HG03097 (cell line): Measurements from ENCODE around the gene CHKB.
"Not testable (repeated sequence)": the region's sequence is repeated elsewhere in the genome, so short reads cannot be mapped to it uniquely, and the experiment has no call there.

ENCODE experiments used
- ATAC-seq: cut with Tn5 transposase; IDR thresholded peaks from one replicate; pipeline ENCODE4 v1.9.1; 2021; ENCODE audit not compliant: unreplicated experiment, low FRiP score

The CHKB gene

GRCh38 chr22:50556703-50557102 is 25.9 kb downstream of the CHKB start:
- no peak for ATAC-seq

GRCh38 chr22:50553310-50553709 is 29.3 kb downstream of the CHKB start:
- ATAC-seq = no peak

GRCh38 chr22:50551160-50551752 is 31.4 kb downstream of the CHKB start:
- no peak for ATAC-seq

GRCh38 chr22:50550395-50550794 is 32.3 kb downstream of the CHKB start:
- ATAC-seq = no peak

DNA sequence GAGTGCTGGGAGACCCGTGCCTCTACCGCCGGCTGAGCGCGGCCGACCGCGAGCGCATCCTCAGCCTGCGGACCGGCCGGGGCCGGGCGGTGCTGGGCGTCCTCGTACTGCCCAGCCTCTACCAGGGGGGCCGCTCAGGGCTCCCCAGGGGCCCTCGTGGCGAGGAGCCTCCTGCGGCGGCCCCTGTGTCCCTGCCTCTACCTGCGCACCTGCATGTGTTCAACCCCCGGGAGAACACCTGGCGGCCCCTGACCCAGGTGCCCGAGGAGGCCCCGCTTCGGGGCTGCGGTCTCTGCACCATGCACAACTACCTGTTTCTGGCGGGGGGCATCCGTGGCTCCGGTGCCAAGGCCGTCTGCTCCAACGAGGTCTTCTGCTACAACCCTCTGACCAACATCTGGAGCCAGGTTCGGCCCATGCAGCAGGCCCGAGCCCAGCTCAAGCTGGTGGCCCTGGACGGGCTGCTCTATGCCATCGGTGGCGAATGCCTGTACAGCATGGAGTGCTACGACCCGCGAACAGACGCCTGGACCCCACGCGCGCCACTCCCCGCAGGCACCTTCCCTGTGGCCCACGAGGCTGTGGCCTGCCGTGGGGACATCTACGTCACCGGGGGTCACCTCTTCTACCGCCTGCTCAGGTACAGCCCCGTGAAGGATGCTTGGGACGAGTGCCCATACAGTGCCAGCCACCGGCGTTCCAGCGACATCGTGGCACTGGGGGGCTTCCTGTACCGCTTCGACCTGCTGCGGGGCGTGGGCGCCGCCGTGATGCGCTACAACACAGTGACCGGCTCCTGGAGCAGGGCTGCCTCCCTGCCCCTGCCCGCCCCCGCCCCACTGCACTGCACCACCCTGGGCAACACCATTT is 33.5 kb downstream of the CHKB start:
- ATAC-seq = no peak

DNA sequence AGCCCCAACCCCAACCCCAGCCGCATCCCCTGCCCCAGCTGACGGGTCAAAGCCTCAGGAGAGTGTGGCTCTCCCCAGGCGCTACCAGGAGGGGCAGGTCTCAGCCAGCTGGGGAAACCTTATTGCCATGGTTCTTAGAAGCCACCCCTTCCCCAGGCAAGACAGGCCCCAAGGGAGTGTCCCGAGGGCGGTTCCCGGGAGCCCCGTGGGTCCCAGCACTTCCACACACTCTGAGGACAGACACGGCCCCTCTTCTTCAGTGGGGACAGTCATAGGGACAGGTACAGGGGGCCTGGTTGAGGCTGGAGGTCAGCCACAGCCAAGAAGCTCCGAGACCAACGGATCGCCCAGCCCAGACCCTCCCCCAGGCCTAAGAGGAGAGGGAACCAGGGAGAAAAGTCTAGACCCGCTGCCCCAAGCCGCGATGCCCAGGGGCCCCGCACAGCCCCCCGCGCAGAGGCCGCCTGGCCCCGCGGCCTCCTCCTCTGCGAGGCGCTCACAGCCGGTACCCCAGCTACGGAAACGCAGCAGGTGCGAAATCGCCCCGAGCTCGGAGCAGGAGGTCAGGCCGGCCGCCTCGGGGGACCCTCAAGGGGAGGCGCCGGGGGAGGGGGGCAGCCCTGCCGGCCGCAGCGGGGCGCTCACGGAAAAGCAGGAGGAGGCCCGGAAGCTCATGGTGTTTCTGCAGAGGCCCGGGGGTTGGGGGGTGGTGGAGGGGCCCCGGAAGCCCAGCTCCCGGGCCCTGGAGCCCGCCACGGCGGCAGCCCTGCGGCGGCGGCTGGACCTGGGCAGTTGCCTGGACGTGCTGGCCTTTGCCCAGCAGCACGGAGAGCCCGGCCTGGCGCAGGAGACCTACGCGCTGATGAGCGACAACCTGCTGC is 34.4 kb downstream of the CHKB start:
- ATAC-seq = no peak

DNA sequence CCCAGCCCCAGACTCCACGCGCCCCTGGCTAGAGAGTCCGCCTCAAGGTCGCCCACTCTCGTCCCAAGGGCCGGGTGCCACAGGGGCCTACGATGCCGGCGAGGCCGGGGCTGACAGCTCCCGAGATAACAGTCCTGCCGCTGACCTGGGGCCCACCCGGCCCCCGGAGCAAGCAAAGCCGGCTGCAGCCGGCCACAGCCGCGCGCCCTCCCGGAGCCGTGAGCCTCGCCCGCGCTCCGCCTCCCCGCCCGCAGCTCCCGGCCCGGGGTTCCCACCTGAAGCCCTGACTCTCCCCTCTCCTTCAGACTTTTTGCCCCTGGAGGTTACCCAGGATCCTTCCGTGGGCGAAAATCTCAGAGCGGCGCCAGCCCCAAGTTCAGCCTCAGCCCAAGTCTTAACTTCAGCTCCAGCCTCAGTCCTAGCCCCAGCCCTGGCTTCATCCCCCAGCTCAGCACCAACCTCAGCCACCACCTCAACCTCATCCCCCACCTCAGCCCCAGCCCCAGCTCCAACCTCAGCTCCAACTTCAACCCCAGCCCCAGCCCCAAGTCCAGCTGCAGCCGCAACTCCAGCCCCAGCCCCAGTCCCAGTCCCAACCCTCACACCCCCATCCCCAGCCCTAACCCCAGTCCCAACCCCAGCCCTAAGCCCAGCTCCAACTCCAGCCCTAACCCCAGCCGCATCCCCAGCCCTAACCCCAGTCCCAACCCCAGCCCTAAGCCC is 35.2 kb downstream of the CHKB start:
- no peak for ATAC-seq

- ATAC-seq = no peak
Measured at GRCh38 chr22:50546326-50547262, 36.1 kb downstream of the CHKB start.

- ATAC-seq = no peak
Measured at GRCh38 chr22:50545522-50546325, 36.9 kb downstream of the CHKB start, which contains the start of gene KLHDC7B. KLHDC7B (plus strand) TSS chr22:50545899; CDS start chr22:50546244, 345 bp downstream.

DNA sequence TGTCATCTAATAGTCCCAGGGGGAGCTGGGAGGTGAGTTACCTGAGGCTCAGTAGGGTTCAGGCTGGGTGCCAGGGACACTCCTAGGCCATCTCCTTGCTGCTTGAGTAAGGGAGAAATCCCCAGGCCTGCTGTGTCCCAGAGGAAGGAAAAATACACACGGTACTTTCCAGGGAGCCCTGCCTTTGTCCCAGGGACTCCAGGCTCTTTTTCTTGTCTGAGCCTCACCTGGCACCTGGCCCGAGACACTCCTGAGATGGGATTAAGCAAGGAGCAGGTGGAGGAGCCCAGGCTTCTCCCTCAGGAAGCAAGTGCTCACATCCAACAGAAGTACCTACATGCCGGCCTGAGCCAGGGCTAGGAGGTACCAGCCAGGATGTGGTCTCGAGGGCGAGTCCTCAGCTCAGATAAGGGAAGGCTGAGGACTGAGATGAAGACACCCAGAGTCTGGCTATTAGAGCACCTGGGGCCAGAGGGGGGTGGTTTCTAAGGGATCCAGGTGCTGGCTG is 37.8 kb downstream of the CHKB start:
- ATAC-seq = no peak

DNA sequence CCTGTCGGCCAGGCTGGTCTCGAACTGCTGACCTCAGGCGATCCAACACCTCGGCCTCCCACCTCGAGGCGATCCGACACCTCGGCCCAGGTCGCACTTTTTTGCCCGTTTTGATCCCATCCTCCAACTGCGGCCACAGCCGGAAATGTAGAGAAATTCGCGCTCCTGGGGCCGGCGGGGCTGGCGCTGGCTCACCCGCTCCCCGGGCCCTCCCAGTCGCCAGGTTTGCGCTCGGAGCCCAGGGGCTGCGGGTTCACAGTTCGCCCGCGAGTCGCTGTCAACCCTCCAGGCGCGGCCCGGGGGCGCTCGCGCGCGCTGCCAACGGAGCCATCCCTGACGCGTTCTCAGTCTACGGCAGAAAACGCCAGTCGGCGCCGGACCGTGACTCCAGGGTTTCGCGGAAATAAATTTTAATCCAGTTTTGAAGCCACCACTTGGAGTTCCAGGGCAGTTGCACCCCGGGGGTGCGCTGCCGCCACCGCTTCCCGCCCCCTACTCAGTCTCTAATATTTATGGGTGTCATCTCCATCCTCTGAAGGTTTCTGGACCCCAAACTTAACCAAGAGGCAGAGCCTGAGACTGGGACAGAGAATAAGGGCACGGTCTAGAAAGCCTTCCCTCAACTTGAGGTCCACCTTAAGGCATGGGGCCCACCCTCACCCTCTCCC is 38.4 kb downstream of the CHKB start:
- ATAC-seq = no peak

DNA sequence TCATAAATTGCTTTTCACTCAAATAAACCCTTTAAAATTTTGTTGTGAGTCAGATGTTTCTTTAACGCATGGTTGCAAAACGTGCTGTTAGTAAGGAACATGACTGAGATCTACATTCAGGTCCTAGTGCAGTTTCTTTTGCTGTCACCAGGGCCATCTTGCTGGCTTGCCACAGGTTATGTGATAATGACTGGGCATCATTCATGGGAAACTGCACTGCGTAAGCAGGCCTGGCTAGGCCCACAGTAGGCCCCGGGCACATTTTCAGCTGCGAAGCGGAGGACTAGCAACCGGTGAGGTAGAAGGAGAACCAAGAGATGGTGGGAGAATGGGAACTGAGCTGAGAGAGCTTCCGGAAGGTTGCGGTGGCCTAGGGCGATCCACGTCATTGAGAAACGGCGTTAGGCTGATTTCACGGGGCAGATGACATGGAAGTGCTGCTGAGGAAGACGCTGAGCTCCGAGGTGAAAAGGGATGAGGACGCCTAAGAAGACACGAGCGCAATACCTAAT is 40.2 kb downstream of the CHKB start:
- ATAC-seq = peak; percentile 32

DNA sequence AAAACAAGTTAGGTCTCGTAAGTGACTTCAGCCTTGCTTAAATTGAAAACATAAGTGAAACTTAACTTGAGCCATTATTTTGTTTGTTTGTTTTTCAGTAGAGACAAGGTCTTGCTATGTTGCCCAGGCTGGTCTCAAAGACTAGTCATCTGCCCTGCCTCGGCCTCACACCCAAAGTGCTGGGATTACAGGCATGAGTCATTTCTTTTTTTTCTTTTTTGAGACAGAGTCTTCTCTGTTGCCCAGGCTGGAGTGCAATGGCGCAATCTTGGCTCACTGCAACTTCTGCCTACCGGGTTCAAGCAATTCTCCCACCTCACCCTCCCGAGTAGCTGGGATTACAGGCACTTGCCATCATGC is 41.0 kb downstream of the CHKB start:
- not testable (repeated sequence) for ATAC-seq

- ATAC-seq = no peak
Measured at GRCh38 chr22:50540381-50540780, 42.3 kb downstream of the CHKB start.

- ATAC-seq = no peak
Measured at GRCh38 chr22:50537765-50538164, 44.9 kb downstream of the CHKB start.

DNA sequence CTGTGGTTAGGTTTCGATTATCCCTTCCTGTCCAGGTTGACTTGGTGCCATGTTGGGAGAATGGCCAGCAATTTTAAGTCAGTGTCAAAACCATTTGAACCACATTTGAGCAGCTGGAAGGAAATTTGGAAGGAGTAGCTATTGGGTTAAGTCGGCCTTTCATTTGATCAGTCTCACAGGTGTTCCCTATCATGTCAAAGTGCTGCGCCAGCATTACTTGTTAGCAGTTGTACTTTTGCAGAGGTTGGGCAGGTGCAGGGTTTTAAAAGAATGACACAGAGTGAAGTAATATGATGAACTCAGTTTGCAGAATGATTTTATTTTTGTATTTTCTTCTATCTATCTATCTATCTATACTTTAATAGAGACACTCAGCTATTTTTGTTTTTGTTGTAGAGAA is 46.4 kb downstream of the CHKB start:
- ATAC-seq = no peak

- ATAC-seq = no peak
Measured at GRCh38 chr22:50535113-50535512, 47.5 kb downstream of the CHKB start.
